HG03108 (cell line): ENCODE results near the gene C1QTNF7.

Source experiments
- ATAC-seq: cut with Tn5 transposase; IDR thresholded peaks from one replicate; pipeline ENCODE4 v1.9.1; 2021; ENCODE audit warnings: moderate library complexity; ENCODE audit not compliant: unreplicated experiment

C1QTNF7 gene

DNA sequence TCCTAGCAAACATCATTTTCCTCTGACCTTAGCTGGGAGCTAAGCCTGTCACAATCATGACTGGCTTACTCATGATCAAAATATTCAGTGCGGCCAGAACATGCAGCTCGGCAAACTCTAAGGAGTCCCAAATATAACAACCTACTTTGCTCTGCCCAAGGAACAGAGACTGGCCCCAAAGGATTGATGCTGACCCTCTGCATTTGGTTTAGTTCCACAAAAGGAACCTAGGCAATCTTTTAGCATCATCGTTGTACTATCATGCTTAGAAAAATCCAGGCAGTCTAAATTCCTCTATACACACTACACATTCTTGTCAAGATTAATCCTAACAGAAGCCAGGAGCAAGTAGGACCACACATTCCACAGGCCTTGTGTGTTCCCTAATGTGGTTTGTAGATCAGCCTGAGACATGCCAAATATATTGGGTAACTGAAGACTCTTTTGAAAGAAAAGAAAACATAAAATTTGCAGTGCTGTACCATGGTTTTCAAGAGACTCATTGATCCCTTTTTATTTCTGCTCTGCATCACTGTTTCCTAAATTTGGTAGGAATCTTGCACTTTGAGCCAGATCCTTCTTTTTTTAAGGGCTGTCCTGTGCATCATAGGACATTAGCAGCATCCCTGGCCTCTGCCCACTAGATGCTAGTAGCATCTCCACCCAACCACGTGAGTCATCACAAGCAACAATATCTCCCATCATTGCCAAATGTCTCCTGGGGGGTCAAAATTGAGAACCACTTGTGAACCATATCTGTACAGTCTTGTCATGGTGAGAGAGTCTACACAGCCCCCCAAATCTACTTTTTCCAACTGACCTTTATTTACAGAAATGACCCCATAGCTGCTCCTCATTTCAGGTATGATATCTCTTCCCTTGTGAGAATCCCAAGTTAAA lies 24.3 kb downstream of the C1QTNF7 start:
- no peak for ATAC-seq

DNA sequence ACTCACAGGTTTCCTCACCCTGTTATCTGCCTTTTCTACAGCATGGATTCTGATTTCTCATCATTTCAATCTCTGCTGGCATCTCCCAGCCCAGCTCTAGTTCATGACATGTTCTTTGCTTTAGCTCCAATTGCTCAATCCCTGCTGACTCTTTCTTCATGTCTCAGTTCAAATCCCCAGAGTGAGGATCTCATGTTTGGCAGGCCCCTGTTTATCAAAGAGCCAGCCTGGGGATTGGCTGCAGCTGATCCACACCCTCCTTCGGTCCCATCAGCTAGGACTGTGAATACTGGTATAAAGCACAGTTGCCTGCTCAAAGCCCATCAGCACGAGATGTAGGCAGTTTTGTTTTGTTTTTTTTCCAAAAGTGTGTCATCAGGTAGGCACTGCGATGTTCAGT lies 27.5 kb downstream of the C1QTNF7 start:
- no peak for ATAC-seq

DNA sequence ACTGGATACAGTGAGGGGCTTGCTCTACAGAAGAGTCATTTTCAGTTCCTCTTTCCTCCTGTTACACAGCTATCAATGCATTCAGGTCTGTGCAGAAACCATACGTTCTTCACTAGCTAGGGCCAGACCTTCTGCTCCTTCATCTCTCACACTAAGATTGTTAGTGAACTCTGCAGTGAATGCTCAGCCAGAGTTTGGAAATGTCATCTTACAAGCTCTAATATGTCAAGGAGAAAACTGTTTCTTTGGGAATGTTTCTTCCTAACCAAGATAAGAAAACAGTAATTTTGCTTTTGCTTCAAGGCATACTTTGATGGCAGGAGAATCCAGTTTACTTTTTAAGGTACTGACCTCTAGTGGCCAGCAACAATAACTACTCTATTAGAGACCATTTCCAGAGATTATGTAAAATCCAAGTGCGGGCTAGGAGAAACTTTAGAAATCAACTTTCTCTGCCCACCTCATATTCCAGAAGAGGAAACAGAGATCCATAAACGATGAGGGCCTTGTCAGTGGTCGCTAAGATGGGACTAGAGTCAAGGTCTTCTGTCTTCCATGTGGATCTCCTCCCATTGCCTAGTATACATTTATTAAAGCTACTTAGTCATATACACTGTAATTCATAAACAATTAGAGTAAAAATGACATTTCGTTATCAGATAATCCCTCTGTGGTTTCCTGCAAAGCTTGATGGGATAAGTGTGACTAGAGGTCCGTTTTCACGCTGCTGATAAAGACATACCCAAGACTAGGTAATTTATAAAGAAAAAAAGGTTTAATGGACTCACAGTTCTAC lies 29.8 kb downstream of the C1QTNF7 start:
- peak; percentile 93 for ATAC-seq

DNA sequence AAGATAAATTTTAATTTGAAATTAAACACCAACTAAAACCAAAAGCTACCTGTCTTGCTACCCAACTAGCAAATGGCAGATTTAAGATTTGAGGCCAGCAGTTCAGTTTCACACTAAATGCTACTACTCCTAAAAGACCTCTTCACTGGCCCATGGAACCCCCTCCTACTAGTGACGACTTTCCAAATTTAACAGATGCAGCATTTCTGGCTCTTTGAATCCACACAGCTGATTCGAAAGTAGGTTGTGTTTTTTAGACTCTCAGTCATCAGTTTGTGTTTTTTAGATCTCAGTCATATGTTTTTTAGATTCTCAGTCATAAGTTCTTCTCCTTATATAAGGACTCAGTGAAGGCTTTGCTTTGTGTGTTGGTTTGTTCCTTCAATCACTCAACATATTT lies 30.8 kb downstream of the C1QTNF7 start:
- ATAC-seq, result no peak

DNA sequence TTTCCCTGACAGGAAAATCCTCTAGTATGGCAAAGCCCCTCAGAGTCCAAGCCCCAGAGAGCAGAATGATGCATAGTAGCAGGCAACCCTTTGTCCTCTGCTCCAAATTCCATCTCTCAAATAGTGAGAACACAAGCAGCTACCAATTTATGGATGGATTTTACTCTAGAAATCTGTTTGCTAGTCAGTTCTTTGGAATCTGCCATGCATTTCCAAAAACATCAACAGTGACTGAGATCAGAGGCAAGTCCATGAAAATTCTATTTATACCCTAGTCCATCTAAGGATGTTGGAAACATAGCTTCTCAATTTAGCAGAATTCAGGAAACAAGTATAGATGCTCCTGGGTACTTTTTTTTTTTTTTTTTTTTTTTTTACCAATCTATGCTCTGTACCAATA lies 31.9 kb downstream of the C1QTNF7 start:
- no peak for ATAC-seq

DNA sequence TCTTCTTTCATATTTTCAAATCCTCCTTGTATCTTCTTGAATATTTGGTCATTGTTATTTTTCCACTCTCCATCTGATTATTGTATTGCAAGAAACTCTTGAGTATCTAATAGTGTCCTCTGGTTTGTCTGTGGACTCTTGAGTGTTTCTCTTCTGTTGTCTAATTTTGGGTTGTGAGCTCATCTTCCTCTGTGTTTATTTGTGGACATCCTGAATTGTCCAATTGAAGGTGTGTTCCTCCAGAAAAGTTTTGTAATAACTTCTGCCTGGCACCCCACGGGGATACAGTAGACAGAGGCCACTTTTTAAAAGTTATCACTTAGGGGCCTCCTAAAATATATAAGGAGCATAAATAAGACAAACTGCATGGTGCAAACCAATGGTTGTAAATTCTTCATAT lies 38.8 kb downstream of the C1QTNF7 start:
- no peak for ATAC-seq

DNA sequence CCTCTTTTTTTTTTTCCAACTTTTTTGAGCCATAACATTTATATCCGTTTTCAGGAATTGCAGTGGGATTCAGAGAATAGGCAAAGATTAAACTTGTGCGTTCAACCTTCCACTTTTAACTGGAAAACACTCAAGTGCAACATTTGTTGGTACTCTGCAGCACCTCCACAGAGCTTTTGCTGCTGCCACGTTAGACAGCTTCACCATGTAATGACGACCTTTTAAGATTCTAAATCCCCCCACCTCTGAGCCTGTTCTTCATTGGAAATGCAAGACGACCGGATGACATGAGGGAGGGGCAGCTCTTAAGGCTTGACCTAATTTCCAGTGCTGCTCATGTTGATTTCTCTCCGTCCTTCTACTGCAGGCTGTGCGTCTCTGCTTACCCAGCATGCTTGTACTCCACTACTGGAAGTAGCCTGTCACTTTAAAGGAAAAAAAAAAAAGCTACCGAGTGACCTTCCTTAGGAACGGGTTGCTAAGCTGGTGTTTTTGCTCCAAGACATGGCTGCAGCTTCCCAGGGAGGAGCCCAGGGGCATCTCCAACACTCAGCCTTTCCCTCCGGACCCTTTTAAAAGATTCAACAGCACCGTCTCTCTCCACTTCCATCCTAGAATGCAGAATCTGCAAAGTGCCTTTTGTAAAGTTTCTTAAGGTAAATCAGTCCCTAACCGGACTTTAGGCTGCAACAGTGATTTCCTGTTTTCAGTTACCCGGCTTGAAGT lies 41.7 kb downstream of the C1QTNF7 start, which contains the start of gene CC2D2A:
Gene CC2D2A (plus strand): TSS at position 481 of the 726 bp plus-strand sequence. CDS start 6,051 bp downstream, outside the sequence.
- no peak for ATAC-seq

DNA sequence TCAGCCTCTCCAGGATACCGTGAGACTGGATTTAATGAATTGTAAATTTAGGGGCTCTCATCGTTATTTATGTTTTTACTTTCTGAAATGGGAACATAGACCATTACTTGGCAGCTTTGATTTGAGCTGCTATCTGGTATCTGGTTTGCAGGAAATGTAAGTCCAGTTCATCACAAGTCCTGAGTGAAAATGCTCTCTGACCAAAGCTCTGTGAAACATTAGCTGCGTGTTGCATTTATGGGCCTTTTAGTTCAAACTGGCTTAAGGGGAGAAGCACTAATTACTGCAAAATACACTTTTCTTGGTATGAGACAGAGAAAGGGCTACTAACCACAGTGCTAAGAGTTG lies 42.3 kb downstream of the C1QTNF7 start:
- no peak for ATAC-seq

DNA sequence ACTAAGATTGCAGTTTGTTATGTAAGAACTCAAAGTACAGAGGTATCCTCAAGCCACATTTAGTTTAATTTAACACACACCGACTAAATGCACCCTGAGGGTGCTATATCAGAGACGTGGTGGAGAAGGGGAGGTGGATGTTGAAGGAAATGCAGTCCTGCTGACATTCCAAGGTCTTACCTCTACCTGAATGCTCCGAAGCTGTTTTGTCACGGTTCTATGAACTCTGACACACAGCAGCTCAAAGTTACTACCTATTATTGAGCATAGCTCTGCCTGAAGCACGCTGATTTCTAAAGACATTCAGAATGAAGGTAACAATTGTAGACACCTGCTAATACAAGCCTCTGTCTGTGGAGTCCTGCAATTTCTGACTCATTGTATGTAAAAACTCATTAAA lies 48.6 kb downstream of the C1QTNF7 start:
- no peak for ATAC-seq

DNA sequence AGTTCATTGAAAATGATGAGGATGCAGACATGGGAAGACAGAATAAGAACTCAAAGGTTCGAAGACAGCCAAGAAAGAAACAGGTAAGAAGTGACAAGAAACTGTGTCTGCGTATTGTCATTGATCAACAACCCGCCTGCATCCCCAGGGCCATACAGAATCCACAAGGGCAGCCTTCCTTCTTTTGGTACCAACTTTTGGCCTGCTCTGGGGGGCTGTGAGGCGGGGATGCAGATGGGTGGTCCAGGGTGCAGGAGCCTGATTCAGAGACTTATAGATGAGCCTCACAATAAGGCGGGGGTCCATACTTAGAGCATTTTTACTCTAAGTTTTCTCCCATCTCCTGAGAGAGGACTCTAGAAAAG lies 50.9 kb downstream of the C1QTNF7 start:
- ATAC-seq, result no peak

DNA sequence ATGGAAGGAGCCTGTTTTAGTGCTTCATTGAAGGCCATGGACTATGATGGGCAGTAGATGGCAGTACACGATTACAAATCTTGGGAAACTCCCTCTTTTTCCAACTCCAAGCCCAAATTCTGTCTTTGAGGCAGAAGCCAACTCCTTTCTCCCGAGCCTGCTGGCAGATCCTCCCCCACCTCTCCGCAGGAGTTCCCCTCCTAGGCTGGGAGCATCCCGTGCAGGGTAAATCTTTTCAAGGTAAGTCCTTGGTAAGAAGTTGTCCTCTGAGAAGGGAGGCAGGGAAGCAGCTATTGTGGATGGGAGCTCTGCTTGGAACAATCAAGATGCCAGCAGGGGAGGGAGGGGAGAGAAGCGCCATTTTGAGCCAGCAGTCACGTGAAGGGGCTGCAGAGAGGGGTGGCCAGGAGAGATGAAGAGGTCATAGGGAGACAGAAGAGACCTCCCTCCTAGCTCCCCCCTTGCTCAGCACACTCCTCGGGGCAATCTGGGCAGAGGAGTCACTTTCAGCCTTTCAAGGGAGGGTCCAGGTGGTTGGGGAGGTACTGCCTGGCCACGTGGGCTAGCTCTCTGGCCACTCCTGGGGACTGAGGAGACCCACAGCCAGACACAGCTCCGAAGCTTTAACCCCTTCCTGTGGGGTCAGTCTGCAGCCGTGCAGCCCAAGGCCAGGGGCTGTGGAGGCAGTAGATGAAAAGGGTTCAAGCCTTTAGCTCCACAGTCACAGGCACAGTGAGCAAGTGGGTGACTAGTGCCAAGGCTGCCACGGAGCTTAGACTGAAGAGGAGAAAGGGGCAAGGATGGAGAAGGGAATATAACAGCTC lies 51.5 kb downstream of the C1QTNF7 start:
- ATAC-seq, result no peak

DNA sequence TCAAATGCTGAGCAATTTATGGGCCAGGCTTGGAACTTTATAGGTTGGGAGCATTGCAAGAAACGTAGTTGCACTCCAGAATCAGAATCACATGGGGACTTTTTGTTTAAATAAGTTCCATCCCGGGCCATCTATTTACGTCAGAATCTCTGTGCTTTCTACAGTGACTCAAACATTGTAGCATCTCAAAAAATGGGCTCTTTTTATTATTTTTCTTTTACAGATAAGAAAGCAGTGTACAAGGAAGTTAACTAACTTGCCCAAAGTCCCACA lies 52.0 kb downstream of the C1QTNF7 start:
- no peak for ATAC-seq

DNA sequence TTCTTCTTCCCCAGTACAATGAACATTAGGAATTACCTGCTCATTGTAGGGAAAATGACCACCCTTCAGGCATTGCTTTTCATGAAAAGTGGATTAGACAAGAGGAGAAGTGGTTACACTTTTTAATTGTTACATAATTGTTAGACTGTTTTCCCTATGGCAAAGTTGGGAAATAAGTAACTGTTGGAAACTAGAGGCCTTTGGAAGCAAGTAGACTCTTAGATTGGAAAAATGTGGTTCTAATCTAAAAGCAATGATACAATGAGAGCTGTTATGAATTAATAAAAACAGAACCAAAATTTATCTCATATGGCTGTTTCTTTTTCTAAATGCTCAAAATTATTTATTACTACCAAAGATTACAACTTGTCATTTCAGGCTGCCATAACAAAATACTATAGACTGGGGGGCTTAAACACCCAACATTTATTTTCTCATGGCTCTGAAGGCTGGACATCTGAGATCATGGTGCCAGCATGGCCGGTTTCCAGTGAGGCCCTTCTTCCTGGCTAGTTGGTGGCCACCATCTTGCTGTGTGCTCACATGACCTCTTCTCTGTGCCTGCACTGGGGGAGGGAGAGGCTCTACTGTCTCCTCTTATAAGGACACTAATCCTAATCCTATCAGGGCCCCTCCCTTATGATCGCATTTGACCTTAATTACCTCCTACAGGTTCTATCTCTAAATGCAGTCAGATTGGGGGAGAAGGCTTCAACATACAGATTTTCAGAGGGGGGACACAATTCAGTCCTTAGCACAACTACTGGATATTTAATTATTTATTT lies 54.3 kb downstream of the C1QTNF7 start:
- no peak for ATAC-seq

DNA sequence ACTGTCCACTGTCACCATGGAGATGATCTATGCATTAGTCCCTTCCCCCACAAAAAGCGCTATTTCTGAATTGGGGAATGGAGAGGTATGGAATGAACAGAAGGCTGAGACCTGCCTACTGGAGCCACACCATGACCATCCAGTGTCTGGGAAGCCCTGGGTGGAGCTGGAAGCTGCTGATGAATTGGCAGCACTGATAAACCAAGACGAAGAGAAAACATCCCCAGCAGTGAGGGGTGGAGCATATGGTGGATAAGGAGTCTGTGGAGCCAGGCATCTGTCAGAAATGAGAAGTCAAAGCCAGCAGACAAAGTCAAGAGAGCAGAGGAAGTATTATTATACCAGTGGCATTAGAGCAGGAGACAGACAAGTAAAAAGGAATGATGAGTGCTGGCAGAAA lies 55.0 kb downstream of the C1QTNF7 start:
- no peak for ATAC-seq

DNA sequence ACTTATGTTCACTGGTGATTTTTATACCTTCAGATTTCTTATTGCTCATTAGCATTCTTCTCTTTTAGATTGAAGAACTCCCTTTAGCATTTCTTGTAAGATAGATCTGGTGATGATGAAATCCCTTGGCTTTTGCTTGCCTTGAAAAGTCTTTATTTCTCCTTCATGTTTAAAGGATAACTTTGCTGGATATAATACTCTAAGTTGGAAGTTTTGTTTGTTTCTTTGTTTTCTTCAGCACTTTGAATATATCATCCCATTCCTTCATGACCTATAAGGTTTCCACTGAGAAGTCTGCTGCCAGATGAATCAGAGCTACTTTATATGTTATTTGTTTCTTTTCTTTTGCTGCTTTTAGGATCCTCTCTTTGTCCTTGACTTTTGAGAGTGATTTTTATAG lies 60.3 kb downstream of the C1QTNF7 start:
- ATAC-seq, result no peak

DNA sequence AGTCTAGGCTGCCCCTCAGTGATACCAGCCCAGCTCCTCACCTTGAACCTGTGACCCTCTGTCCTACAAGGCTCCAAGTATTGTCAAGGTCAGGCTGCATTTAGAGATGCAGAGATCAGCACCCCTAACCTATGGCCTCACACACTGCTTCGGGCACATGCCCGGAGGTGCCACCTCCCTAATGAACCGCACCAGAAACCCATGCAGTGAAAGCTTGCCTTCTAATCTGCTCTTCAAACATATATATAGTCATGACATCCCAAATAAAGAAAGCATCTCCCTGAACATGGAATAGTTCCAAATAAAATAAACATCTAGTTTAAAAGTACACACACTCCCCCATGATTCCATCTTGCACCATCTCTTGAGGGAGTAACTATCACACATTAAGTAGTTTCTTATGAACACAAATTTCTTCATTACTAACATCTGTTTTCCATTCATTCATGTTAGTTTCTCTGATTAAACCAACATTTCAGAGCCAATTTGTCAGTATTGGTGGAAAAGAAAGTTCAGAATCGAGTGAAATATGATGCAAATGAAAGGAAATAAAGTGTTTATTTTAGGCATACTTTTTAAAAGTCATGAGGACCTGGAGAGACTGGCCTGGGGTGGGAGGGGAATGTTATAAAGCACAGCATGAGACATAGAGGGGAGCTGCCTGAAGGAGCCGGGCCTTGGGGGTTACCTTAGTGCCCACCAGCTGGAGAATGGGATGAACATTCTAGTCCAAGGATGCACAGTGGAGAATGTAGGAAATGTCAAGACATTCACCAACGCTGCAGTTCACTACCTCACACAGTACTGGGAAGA lies 61.0 kb downstream of the C1QTNF7 start:
- no peak for ATAC-seq

DNA sequence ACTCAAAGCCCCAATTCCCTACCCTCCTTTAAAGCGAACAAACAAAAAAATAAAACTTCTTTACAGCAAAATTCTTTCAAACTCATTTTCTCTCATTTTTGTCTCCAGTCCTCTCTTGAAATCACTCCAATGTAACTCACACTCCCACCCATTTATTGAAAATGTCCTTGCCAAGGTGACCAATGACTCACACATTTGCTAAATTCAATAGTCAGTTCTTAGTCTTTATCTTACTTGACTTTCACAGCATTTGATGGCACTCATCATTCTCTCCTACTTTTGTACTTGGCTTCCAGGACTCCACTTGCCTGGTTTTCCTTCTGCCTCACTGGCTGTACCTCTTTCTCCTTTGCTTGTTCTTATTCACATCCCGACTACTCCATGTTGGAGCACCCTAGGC lies 61.7 kb downstream of the C1QTNF7 start:
- ATAC-seq, result no peak

DNA sequence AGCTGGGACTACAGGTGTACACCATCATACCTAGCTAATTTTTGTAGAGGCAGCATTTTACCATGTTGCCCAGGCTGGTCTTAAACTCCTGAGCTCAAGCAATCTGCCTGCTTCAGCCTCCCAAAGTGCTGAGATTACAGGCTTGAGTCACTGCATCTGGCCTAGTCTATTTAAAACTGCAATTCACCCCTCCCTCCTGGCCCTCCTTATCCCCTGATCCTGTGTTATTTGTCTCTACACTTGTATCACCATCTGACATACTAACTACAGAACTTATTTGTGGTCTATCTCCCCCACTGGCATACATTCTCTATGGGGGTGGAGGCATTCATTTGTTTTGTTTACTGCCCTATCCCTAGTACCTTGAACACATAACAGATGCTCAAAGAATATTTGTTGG lies 65.6 kb downstream of the C1QTNF7 start:
- ATAC-seq, result no peak

DNA sequence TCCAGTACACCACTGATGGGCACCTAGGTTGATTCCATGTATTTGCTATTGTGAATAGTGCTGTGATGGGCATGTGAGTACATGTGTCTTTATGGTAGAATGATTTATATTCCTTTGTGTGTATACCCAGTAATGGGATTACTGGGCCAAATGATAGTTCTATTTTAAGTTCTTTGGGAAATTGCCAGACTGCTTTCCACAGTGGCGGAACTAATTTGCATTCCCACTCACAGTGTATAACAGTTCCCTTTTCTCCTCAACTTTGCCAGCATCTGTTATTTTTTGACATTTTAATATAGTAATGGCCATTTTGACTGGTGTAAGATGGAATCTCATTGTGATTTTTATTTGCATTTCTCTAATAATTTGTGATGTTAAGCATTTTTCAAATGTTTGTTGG lies 67.8 kb downstream of the C1QTNF7 start:
- no peak for ATAC-seq
